ENCODE data around the gene CDK5RAP2.
"Not testable (repeated sequence)": the region's sequence is repeated elsewhere in the genome, so short reads cannot be mapped to it uniquely, and the experiment has no call there.

Gene CDK5RAP2

GRCh38 chr9:120580051-120580896 lies at the start of gene CDK5RAP2:
TSS of gene CDK5RAP2 (minus strand) at chr9:120580167. CDS start at chr9:120579978, 189 bp downstream.
- peak; percentile 98 for DNase-seq

GRCh38 chr9:120628925-120629497 lies 49.0 kb upstream of the CDK5RAP2 start:
- DNase-seq = not testable (repeated sequence)

GRCh38 chr9:120628207-120628924 lies 48.4 kb upstream of the CDK5RAP2 start:
- no peak for DNase-seq

GRCh38 chr9:120627073-120627472 lies 47.1 kb upstream of the CDK5RAP2 start:
- DNase-seq = no peak

GRCh38 chr9:120626512-120626911 lies 46.5 kb upstream of the CDK5RAP2 start:
- DNase-seq = no peak

- DNase-seq = no peak
These were observed 45.3 kb upstream of the CDK5RAP2 start for GRCh38 chr9:120625222-120625621.

- no peak for DNase-seq
These were observed 42.8 kb upstream of the CDK5RAP2 start for GRCh38 chr9:120622790-120623189.

GRCh38 chr9:120621941-120622340 lies 42.0 kb upstream of the CDK5RAP2 start:
- no peak for DNase-seq

- peak; percentile 68 for DNase-seq
These were observed 40.0 kb upstream of the CDK5RAP2 start for GRCh38 chr9:120619751-120620655.

GRCh38 chr9:120616966-120617935 lies 37.3 kb upstream of the CDK5RAP2 start:
- DNase-seq = no peak

GRCh38 chr9:120612218-120612617 lies 32.3 kb upstream of the CDK5RAP2 start:
- DNase-seq = no peak

GRCh38 chr9:120611690-120612068 lies 31.7 kb upstream of the CDK5RAP2 start:
- no peak for DNase-seq

- DNase-seq = no peak
These were observed 31.2 kb upstream of the CDK5RAP2 start for GRCh38 chr9:120610975-120611689.

- no peak for DNase-seq
These were observed 29.7 kb upstream of the CDK5RAP2 start for GRCh38 chr9:120609636-120610035.

GRCh38 chr9:120608421-120608820 lies 28.5 kb upstream of the CDK5RAP2 start:
- no peak for DNase-seq

- no peak for DNase-seq
These were observed 23.6 kb upstream of the CDK5RAP2 start for GRCh38 chr9:120603591-120603990.

- no peak for DNase-seq
These were observed 23.0 kb upstream of the CDK5RAP2 start for GRCh38 chr9:120603010-120603409.

- no peak for DNase-seq
These were observed 13.9 kb upstream of the CDK5RAP2 start for GRCh38 chr9:120593955-120594277.

GRCh38 chr9:120593250-120593954 lies 13.4 kb upstream of the CDK5RAP2 start:
- DNase-seq = no peak

- no peak for DNase-seq
These were observed 12.2 kb upstream of the CDK5RAP2 start for GRCh38 chr9:120592210-120592609.

Measured in femur (tissue), 1 donor.